OCI-LY1 (cell line): Measurements from ENCODE around the gene TMEM235.
"Not testable (repeated sequence)": the region's sequence is repeated elsewhere in the genome, so short reads cannot be mapped to it uniquely, and the experiment has no call there.

Experiments used
- H2AFZ ChIP-seq: fragments of 200-600 bp; sonication (generic), shearing (Covaris generic); 2 replicates; pipeline ENCODE4 v1.6.0; 2014; ENCODE audit warnings: antibody characterized with exemption, mild to moderate bottlenecking, low read length
- H3F3A ChIP-seq: fragments of 200-600 bp; sonication (generic), shearing (Covaris generic); 2 replicates; pipeline ENCODE4 v1.6.0; 2014; ENCODE audit warnings: mild to moderate bottlenecking, antibody characterized with exemption, low read length, moderate library complexity; ENCODE audit not compliant: insufficient read depth
- H3K27ac ChIP-seq: fragments of 200-600 bp; sonication (generic); 2 replicates; pipeline ENCODE4 v1.5.1; 2014; ENCODE audit warnings: low read length, mixed run types, mild to moderate bottlenecking, low read depth; ENCODE audit not compliant: poor library complexity, severe bottlenecking
- H3K27me3 ChIP-seq: fragments of 200-600 bp; sonication (generic); 2 replicates; pipeline ENCODE4 v1.6.0; 2014; ENCODE audit warnings: antibody characterized with exemption, mild to moderate bottlenecking, low read length, moderate library complexity; ENCODE audit not compliant: insufficient read depth
- H3K36me3 ChIP-seq: fragments of 200-600 bp; sonication (generic); 2 replicates; pipeline ENCODE4 v1.6.1; 2014; ENCODE audit warnings: mild to moderate bottlenecking, antibody characterized with exemption, low read length, moderate library complexity, mixed read lengths; ENCODE audit not compliant: insufficient read depth
- H3K4me1 ChIP-seq: fragments of 200-600 bp; sonication (generic); 2 replicates; pipeline ENCODE4 v1.5.1; 2014; ENCODE audit warnings: mild to moderate bottlenecking, low read length, moderate library complexity; ENCODE audit not compliant: insufficient read depth, severe bottlenecking
- H3K4me2 ChIP-seq: fragments of 200-600 bp; sonication (generic), shearing (Covaris generic); 2 replicates; pipeline ENCODE4 v1.6.1; 2014; ENCODE audit warnings: low read length
- H3K4me3 ChIP-seq: fragments of 200-600 bp; sonication (generic); 2 replicates; pipeline ENCODE4 v1.5.1; 2014; ENCODE audit warnings: low read length, low read depth, mild to moderate bottlenecking, mixed read lengths; ENCODE audit not compliant: poor library complexity, severe bottlenecking
- H3K79me2 ChIP-seq: fragments of 200-600 bp; shearing (Covaris generic); 2 replicates; pipeline ENCODE4 v1.6.1; 2016; ENCODE audit warnings: mixed run types, low read length, mixed read lengths; ENCODE audit not compliant: insufficient read depth
- H3K9ac ChIP-seq: fragments of 200-600 bp; sonication (generic), shearing (Covaris generic); 2 replicates; pipeline ENCODE4 v1.6.1; 2014; ENCODE audit warnings: mild to moderate bottlenecking, low read length, mixed read lengths
- H3K9me2 ChIP-seq: fragments of 200-600 bp; sonication (generic), shearing (Covaris generic); 2 replicates; pipeline ENCODE4 v1.6.1; 2014; ENCODE audit warnings: low read depth, mild to moderate bottlenecking, low read length, mixed read lengths
- H3K9me3 ChIP-seq: fragments of 200-600 bp; shearing (Covaris generic); 2 replicates; pipeline ENCODE4 v1.6.1; 2014; ENCODE audit warnings: low read length, mixed read lengths
- H4K20me1 ChIP-seq: fragments of 200-600 bp; sonication (generic), shearing (Covaris generic); 2 replicates; pipeline ENCODE4 v1.6.0; 2016; ENCODE audit warnings: mild to moderate bottlenecking, low read length; ENCODE audit not compliant: insufficient read depth
- EZH2 ChIP-seq: fragments of 200-600 bp; sonication (generic), shearing (Covaris generic); IDR thresholded peaks from 2 replicates; pipeline ENCODE4 v1.8.0; 2017; ENCODE audit warnings: borderline replicate concordance, mixed run types, mild to moderate bottlenecking, antibody characterized with exemption, low read length, moderate library complexity, mixed read lengths
- TF ChIP-seq, protein P1 (sequence below): fragments of 200-600 bp; sonication (generic), shearing (Covaris generic); IDR thresholded peaks from 2 replicates; pipeline ENCODE4 v1.5.1; 2017; ENCODE audit warnings: mild to moderate bottlenecking, antibody characterized with exemption, low read length, moderate library complexity, mixed read lengths

The TMEM235 gene

DNA sequence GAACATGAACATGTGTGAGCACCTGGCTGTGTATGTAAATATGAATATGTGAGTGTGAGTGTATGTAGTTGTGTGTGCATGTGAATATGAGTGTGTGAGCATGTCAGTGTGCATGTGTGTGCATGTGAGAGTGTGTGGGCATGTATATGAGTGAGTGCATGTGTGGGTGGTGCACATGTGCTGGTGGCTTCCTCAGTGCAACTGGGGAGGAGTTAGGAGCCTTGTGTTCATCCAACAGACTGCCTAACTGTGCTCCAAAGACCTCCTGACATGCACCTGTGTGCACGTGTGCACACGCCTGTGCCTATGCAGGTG, 1.4 kb downstream of the TMEM235 start:
- H4K20me1 ChIP-seq = no peaks in the 10 kb centered on the region
- H3K4me3 ChIP-seq = no peak overlapping the region
- peaks cover 9% of the 10 kb centered on the region; the same call in 1 of the 2 replicates for H3K27me3 ChIP-seq
- no peak overlapping the region for H3K9ac ChIP-seq
- no peak overlapping the region for H2AFZ ChIP-seq
- H3K4me2 ChIP-seq = no peak overlapping the region
- H3K4me1 ChIP-seq = peaks cover 35% of the 10 kb centered on the region
- no peaks in the 10 kb centered on the region for H3K9me2 ChIP-seq
- H3F3A ChIP-seq = no peaks in the 10 kb centered on the region
- no peak overlapping the region for H3K27ac ChIP-seq
- H3K36me3 ChIP-seq = no peaks in the 10 kb centered on the region
- H3K79me2 ChIP-seq = no peaks in the 10 kb centered on the region
- no peaks in the 10 kb centered on the region for H3K9me3 ChIP-seq
- TF ChIP-seq EZH2 = no peak
- TF ChIP-seq, protein P1, sequence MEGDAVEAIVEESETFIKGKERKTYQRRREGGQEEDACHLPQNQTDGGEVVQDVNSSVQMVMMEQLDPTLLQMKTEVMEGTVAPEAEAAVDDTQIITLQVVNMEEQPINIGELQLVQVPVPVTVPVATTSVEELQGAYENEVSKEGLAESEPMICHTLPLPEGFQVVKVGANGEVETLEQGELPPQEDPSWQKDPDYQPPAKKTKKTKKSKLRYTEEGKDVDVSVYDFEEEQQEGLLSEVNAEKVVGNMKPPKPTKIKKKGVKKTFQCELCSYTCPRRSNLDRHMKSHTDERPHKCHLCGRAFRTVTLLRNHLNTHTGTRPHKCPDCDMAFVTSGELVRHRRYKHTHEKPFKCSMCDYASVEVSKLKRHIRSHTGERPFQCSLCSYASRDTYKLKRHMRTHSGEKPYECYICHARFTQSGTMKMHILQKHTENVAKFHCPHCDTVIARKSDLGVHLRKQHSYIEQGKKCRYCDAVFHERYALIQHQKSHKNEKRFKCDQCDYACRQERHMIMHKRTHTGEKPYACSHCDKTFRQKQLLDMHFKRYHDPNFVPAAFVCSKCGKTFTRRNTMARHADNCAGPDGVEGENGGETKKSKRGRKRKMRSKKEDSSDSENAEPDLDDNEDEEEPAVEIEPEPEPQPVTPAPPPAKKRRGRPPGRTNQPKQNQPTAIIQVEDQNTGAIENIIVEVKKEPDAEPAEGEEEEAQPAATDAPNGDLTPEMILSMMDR = no peak

DNA sequence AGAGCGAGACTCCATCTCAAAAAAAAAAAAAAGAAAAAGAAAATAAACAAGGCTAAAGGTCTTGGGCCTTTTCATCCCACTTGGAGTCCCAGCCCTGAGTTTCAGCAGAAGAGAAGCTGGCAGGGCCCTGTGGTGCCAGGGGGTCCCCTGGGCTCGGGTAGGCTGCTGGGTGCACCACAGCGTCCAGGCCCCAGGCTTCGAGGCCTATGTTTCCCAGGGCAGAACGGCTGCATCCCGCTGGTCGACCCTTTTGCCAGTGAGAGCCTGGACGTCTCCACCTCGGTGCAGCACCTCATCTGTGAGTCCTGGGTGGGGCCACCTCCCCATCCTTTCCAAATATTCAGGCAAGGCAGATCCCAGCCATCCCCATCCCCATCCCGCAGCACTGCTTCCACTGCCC, 2.2 kb downstream of the TMEM235 start:
- Histone ChIP-seq H3K9me3 (no peaks in the 10 kb centered on the region), H3K27me3 (peaks cover 9% of the 10 kb centered on the region; the same call in 1 of the 2 replicates), H4K20me1 (no peaks in the 10 kb centered on the region), H3K79me2 (no peaks in the 10 kb centered on the region), H3F3A (no peaks in the 10 kb centered on the region), H2AFZ (no peak overlapping the region), H3K9me2 (no peaks in the 10 kb centered on the region), H3K4me3 (no peak overlapping the region), H3K4me2 (no peak overlapping the region), H3K9ac (no peak overlapping the region), H3K4me1 (peaks cover 39% of the 10 kb centered on the region), H3K36me3 (no peaks in the 10 kb centered on the region), H3K27ac (no peak overlapping the region)
- TF ChIP-seq, protein P1 = no peak
- no peak for TF ChIP-seq EZH2

DNA sequence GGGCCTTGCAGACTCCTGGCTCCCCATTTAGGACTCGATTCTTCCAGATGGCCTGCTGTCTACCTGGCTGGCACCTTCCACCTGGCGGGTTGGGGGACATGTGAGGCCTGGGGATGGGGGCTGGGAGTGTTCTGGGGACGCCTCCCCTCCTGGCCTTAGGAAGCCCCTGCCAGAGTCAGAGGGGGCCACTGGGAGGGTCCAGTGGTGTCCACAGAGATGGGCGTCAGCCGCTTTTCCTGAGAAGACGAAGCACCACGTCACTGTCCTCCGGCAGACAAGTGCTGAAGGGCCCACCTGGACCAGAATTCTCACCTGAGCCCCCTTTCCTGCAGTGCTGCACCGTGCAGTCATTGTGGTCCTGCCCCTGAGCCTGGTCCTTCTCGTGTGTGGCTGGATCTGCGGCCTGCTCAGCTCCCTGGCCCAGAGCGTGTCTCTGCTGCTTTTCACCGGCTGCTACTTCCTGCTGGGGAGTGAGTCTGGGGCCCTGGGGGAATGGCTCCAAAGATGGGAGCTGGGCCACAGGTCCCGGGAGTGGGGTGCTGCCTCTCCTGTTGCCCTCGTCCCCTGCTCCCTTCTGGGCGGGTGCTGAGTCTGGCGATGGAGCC, 2.9 kb downstream of the TMEM235 start:
- TF ChIP-seq, protein P1 = no peak
- no peak for TF ChIP-seq EZH2
- no peak overlapping the region for H3K9ac ChIP-seq
- H3K4me1 ChIP-seq = peaks cover 46% of the 10 kb centered on the region
- H3F3A ChIP-seq = no peaks in the 10 kb centered on the region
- H3K9me3 ChIP-seq = no peaks in the 10 kb centered on the region
- no peak overlapping the region for H2AFZ ChIP-seq
- H3K4me3 ChIP-seq = no peak overlapping the region
- H3K36me3 ChIP-seq = no peaks in the 10 kb centered on the region
- H4K20me1 ChIP-seq = no peaks in the 10 kb centered on the region
- H3K9me2 ChIP-seq = no peaks in the 10 kb centered on the region
- H3K79me2 ChIP-seq = no peaks in the 10 kb centered on the region
- H3K27me3 ChIP-seq = peaks cover 9% of the 10 kb centered on the region; the same call in 1 of the 2 replicates
- H3K27ac ChIP-seq = no peak overlapping the region
- no peak overlapping the region for H3K4me2 ChIP-seq

DNA sequence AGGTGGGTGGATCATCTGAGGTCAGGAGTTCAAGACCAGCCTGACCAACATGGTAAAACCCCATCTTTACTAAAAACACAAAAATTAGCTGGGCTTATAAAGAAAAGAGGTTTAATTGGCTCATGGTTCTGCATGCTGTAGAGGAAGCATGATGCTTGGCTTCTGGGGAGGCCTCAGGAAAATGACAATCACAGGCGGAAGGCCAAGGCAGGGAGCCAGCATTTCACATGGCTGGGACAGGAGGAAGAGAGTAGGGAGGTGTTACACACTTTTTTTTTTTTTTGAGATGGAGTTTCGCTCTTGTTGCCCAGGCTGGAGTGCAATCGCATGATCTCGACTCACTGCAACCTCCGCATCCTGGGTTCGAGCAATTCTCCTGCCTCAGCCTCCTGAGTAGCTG, 3.6 kb downstream of the TMEM235 start:
- not testable (repeated sequence) for H3K4me3 ChIP-seq, H3K27ac ChIP-seq, H3K79me2 ChIP-seq, H3K27me3 ChIP-seq, H3K9ac ChIP-seq, H4K20me1 ChIP-seq, H3K4me2 ChIP-seq, H3F3A ChIP-seq, H3K9me2 ChIP-seq, H3K36me3 ChIP-seq, H2AFZ ChIP-seq, H3K9me3 ChIP-seq
- H3K4me1 ChIP-seq = peaks cover 52% of the 10 kb centered on the region
